Measurements from ENCODE around the gene NDUFA3. TPM values are rescaled to one million over a fixed set of nuclear protein-coding genes. Genes with fewer than 3 reads are reported as not detected.

The NDUFA3 gene
- total RNA-seq, 1 donor from 2014 or later: 115 TPM

- no peak for TF ChIP-seq CTCF (IDR thresholded peaks at IDR 0.05)
- no peak for ATAC-seq
- Histone ChIP-seq H3K27ac (no peak overlapping the region), H3K36me3 (no peaks in the 10 kb centered on the region), H3K4me1 (no peaks in the 10 kb centered on the region), H3K27me3 (no peaks in the 10 kb centered on the region), H3K4me3 (no peak overlapping the region), H3K9me3 (no peaks in the 10 kb centered on the region)
- DNase-seq: no peak
- intact Hi-C loops (cut with DNase I): no loop called here
These were observed 27.8 kb upstream of the NDUFA3 start for GRCh38 chr19:54074851-54075250.

- no peak for TF ChIP-seq CTCF (IDR thresholded peaks at IDR 0.05)
- Histone ChIP-seq H3K36me3 (no peaks in the 10 kb centered on the region), H3K27me3 (no peaks in the 10 kb centered on the region), H3K27ac (no peak overlapping the region), H3K4me3 (no peak overlapping the region), H3K9me3 (no peaks in the 10 kb centered on the region), H3K4me1 (no peaks in the 10 kb centered on the region)
- peak; percentile 74 for ATAC-seq
- intact Hi-C loops (cut with DNase I): no loop called here
- DNase-seq: no peak
These were observed 25.3 kb upstream of the NDUFA3 start for GRCh38 chr19:54077334-54077733.

GRCh38 chr19:54081032-54081431, 21.6 kb upstream of the NDUFA3 start, which contains the start of gene TARM1:
TSS of gene TARM1 (minus strand) at chr19:54081365. CDS start at chr19:54081340, 25 bp downstream.
- H3K27ac ChIP-seq: no peak within 1 kb of the TSS
- H3K4me1 ChIP-seq: no peaks in the 10 kb centered on the region
- no peak for TF ChIP-seq CTCF (IDR thresholded peaks at IDR 0.05)
- no peak for DNase-seq
- no peak for ATAC-seq
- H3K36me3 ChIP-seq: no peaks in the 10 kb centered on the region
- H3K4me3 ChIP-seq: no peak within 1 kb of the TSS
- H3K9me3 ChIP-seq: peaks cover 4% of the 10 kb centered on the region
- H3K27me3 ChIP-seq: no peaks in the 10 kb centered on the region
- intact Hi-C loops (cut with DNase I): no loop called here

GRCh38 chr19:54084410-54084809, 18.2 kb upstream of the NDUFA3 start:
- peaks cover 4% of the 10 kb centered on the region for H3K9me3 ChIP-seq
- DNase-seq (no peak), ATAC-seq (no peak)
- H3K4me1 ChIP-seq: no peaks in the 10 kb centered on the region
- intact Hi-C loops (cut with DNase I): no loop called here
- H3K36me3 ChIP-seq: no peaks in the 10 kb centered on the region
- no peaks in the 10 kb centered on the region for H3K27me3 ChIP-seq
- H3K4me3 ChIP-seq: no peak overlapping the region
- TF ChIP-seq CTCF (IDR thresholded peaks at IDR 0.05): no peak
- no peak overlapping the region for H3K27ac ChIP-seq

GRCh38 chr19:54094426-54095000, 8.1 kb upstream of the NDUFA3 start:
- Histone ChIP-seq H3K27me3 (peaks cover 11% of the 10 kb centered on the region), H3K27ac (no peak overlapping the region), H3K36me3 (no peaks in the 10 kb centered on the region), H3K4me1 (peaks cover 5% of the 10 kb centered on the region), H3K9me3 (no peaks in the 10 kb centered on the region), H3K4me3 (no peak overlapping the region)
- intact Hi-C loops (cut with DNase I): no loop called here
- TF ChIP-seq CTCF (IDR thresholded peaks at IDR 0.05): no peak
- DNase-seq: no peak
- ATAC-seq: no peak

All from upper lobe of right lung (tissue), 1 donor.